GM12801 (cell line): ENCODE data around the gene GPR158.

Experiments
- CTCF ChIP-seq: IDR thresholded peaks from one replicate; pipeline ENCODE4 v1.5.1; 2011; ENCODE audit warnings: control low read depth; ENCODE audit not compliant: insufficient read length; ENCODE audit errors: extremely low read depth

The GPR158 gene

GRCh38 chr10:25174461-25175230 lies at the start of gene GPR158:
TSS of gene GPR158 (plus strand) at chr10:25175001. CDS start at chr10:25175421, 420 bp downstream.
- TF ChIP-seq CTCF, result no peak

GRCh38 chr10:25125201-25125611 lies 49.6 kb upstream of the GPR158 start:
- TF ChIP-seq CTCF, result no peak

- no peak for TF ChIP-seq CTCF
Observed at GRCh38 chr10:25129592-25129991, 45.2 kb upstream of the GPR158 start.

- TF ChIP-seq CTCF, result no peak
Observed at GRCh38 chr10:25130906-25131305, 43.9 kb upstream of the GPR158 start.

GRCh38 chr10:25142116-25142864 lies 32.5 kb upstream of the GPR158 start:
- TF ChIP-seq CTCF, result no peak

GRCh38 chr10:25157650-25158049 lies 17.2 kb upstream of the GPR158 start:
- TF ChIP-seq CTCF, result no peak

- no peak for TF ChIP-seq CTCF
Observed at GRCh38 chr10:25159591-25159990, 15.2 kb upstream of the GPR158 start.
